Measurements from ENCODE around the gene PGAM1. TPM values are rescaled to one million over a fixed set of nuclear protein-coding genes. Genes with fewer than 3 reads are reported as not detected.

Gene PGAM1
- polyA plus RNA-seq, 4 donors: 169 to 211 (median 176) TPM

Other genes starting within 250 kb of the PGAM1 start
- 1 to 10 TPM; 5.8 to 9.7 (median 7.2) TPM for gene SLIT1, start 240.2 kb upstream of the PGAM1 start, polyA plus RNA-seq (ENCODE audit: insufficient read length in 4 of 4)
- gene ARHGAP19, start 133.6 kb upstream of the PGAM1 start, polyA plus RNA-seq (ENCODE audit: insufficient read length in 4 of 4): 10 to 100 TPM; 26.3 to 35.2 (median 33.0) TPM
- gene FRAT1, start 106.9 kb upstream of the PGAM1 start, polyA plus RNA-seq (ENCODE audit: insufficient read length in 4 of 4): 1 to 10 TPM; 4.3 to 6.2 (median 4.3) TPM
- 10 to 100 TPM; 11.0 to 15.7 (median 12.7) TPM for gene FRAT2, start 91.5 kb upstream of the PGAM1 start, polyA plus RNA-seq (ENCODE audit: insufficient read length in 4 of 4)
- 10 to 100 TPM; 18.7 to 31.8 (median 26.3) TPM for gene RRP12, start 24.9 kb upstream of the PGAM1 start, polyA plus RNA-seq (ENCODE audit: insufficient read length in 4 of 4)
- 10 to 100 TPM; 32.4 to 43.0 (median 38.5) TPM for gene EXOSC1, start 19.8 kb downstream of the PGAM1 start, polyA plus RNA-seq (ENCODE audit: insufficient read length in 4 of 4)
- gene ZDHHC16, start 20.0 kb downstream of the PGAM1 start, polyA plus RNA-seq (ENCODE audit: insufficient read length in 4 of 4): 10 to 100 TPM; 34.2 to 45.8 (median 39.7) TPM
- gene MMS19, start 72.2 kb downstream of the PGAM1 start, polyA plus RNA-seq (ENCODE audit: insufficient read length in 4 of 4): 100 to 1,000 TPM in 1 of 4 donors, 10 to 100 TPM in 3; 85.9 to 109 (median 92.3) TPM
- gene UBTD1, start 72.7 kb downstream of the PGAM1 start, polyA plus RNA-seq (ENCODE audit: insufficient read length in 4 of 4): 10 to 100 TPM in 2 of 4 donors, 1 to 10 TPM in 2; 8.1 to 14.4 (median 11.0) TPM
- under 1 TPM; 0.38 to 0.56 (median 0.51) TPM for gene ANKRD2, start 146.6 kb downstream of the PGAM1 start, polyA plus RNA-seq (ENCODE audit: insufficient read length in 4 of 4)
- gene HOGA1, start 158.2 kb downstream of the PGAM1 start, polyA plus RNA-seq (ENCODE audit: insufficient read length in 4 of 4): 10 to 100 TPM; 33.5 to 63.1 (median 47.4) TPM
- gene C10orf62, start 163.5 kb downstream of the PGAM1 start, polyA plus RNA-seq (ENCODE audit: insufficient read length in 4 of 4): 1 to 10 TPM in 1 of 4 donors, under 1 TPM in 3; 0.29 to 1.2 (median 0.60) TPM
- 10 to 100 TPM; 21.7 to 27.2 (median 23.0) TPM for gene MORN4, start 207.3 kb downstream of the PGAM1 start, polyA plus RNA-seq (ENCODE audit: insufficient read length in 4 of 4)
- 10 to 100 TPM; 17.7 to 21.7 (median 21.4) TPM for gene PI4K2A, start 214.5 kb downstream of the PGAM1 start, polyA plus RNA-seq (ENCODE audit: insufficient read length in 4 of 4)

Data from left renal cortex interstitium (tissue), 4 donors.